GM19023 (cell line): ENCODE results near the gene GH2.

Experiments
- ATAC-seq: cut with Tn5 transposase; IDR thresholded peaks from one replicate; pipeline ENCODE4 v1.9.1; 2021; ENCODE audit warnings: mild to moderate bottlenecking, moderate library complexity; ENCODE audit not compliant: unreplicated experiment

Gene GH2

DNA sequence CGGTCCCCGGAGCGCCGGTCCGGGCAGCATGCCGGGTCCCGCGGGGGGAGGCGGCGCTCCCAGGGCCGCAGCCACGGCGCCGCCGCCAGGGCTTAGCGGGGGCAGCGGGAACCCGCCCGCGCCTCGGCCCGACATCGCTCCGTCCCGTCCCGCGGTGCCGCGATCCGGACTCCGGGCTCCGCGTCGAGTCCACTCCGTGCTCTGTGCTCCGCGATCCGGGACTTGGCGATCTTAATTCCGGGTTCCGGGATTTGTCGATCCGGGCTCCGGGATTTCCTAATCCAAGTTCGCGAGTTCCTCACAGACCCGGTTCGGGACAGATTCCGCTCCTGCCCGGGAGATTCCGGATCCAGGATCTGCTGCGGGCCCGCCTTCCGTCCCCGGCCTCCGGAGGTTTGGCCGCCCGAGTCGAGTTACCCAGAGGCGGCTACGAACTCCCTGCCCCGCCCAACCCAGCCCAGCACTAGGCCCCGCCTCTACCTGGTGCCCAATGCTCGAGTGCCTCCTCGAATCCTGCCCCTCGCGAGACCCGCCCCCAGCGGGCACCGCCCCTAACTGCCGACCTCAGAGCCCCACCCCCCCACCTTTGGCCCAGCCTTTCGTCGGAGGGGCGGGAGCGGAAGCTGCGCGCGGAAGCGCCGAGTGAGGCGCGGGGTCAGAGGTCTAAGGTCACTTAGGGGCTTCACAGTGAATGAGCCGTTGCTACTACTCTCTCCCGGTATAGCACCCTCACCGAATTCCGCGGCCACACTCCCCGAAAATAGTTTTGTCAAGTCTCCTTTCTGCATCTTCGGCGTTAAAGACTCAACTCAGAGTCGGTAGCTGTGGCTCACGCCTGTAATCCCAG lies 39.0 kb downstream of the GH2 start, which contains the start of gene SMARCD2:
Gene SMARCD2, minus strand, starts transcription at position 146 of the 847 bp plus-strand sequence. Its CDS starts 11 bp downstream, at position 135.
- ATAC-seq, result peak; percentile 87

- peak; percentile 34 for ATAC-seq
Measured at GRCh38 chr17:63842173-63842539, 39.6 kb downstream of the GH2 start.

DNA sequence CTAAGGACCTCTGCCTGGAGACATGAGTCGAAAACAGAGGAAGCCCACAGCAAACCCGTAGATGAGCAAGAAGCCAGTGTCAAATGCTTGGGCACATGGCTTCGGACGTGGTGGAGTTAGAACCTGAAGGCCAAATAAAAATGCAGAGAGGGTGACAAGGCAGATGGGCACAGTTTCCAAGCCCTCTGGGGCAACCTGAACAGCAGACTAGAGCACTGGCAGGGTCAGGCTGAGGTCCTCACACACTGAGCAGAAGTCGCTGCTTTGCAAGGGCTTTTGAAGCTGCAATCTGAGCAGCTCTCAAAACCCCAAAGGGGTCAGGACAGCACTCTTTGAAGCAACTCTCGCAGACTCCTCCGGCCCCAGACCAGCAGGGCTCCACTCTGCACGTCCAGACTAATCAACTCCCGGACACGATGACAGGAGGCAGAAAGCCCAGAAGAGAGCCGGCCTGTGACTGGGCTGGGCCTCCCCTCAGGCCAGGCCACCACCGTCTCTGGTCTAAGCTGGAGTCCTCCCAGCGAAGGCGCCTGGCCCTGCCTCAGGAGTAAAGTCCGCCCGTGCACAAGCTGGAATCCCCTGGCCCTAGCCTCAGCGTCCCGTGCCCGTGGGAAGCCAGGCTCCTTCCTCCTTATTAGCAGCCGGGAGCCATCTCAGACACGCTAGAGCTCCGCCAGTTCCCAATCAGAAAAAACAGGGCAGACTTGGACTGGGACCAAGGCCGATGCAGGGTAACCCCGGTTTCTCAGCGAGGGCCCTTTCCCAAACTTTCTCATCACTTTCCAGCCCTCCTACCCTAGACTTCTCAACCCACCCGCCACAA lies 40.2 kb downstream of the GH2 start:
- no peak for ATAC-seq

DNA sequence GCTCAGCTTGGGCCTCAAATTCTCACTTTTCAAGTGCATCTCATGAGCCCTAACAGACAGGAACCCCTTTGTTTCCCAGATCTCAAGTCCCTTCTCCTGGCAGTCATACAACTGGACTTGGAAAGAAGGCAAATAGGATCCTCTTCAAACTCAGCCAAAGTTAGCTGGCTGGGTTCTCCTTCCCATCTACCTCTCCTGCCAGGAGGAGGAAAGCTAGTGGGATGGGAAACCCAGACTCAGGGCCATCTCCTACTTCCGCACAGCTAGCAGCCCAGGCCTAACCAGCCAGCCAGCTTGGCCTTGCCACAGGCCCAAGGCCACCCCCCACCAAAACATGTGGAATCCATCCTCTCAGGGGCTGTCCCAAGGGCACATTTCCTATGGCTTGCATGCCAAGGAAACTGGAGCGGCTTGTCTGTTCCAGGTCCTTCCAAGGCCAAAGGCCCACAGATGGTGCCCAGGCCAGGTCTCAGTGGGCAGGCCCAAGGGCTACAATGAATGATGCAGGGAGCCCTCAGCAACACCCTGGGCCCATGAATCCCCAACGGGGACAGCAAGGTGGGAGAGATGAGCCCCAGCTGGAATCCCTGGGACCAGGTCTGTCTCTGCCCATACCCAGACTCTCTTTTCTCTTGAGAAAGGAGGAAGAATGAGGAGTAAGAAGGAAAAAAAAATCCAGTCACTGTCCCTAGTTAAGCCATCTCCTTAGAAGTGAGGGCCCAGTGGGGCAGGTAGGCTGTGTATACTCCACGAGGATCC lies 41.0 kb downstream of the GH2 start:
- ATAC-seq, result no peak

DNA sequence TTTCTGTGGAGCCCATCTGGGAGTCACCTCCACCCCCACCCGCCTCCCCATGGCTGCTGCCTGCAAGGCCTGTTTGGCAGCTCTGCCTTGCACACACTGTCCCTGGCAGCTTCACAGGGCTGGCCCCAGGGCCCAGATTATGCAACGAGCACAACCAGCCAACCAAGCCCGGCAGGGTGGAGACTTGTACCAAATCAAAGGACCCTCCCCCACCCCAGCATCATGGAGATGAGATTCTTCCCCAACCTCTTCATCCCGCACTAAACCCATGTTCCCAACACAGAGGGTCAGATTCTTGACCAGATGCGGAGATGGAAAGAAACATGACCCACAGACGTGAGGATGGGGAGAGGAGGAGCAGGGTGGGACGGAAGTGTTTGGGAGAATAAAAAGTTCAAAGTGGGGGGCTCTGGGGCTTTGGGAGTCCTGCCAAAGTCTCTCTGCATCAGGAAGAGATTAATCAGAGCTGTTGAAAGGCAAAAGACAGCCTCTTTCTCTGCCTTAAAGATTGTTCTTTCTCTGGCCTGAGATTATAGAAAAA lies 43.0 kb downstream of the GH2 start:
- no peak for ATAC-seq

GRCh38 chr17:63837962-63838600 lies 43.7 kb downstream of the GH2 start:
- ATAC-seq, result no peak

GRCh38 chr17:63837480-63837879 lies 44.3 kb downstream of the GH2 start:
- ATAC-seq, result no peak

- no peak for ATAC-seq
Measured at GRCh38 chr17:63836811-63837210, 44.9 kb downstream of the GH2 start.

GRCh38 chr17:63835167-63835720 lies 46.5 kb downstream of the GH2 start:
- ATAC-seq, result no peak

DNA sequence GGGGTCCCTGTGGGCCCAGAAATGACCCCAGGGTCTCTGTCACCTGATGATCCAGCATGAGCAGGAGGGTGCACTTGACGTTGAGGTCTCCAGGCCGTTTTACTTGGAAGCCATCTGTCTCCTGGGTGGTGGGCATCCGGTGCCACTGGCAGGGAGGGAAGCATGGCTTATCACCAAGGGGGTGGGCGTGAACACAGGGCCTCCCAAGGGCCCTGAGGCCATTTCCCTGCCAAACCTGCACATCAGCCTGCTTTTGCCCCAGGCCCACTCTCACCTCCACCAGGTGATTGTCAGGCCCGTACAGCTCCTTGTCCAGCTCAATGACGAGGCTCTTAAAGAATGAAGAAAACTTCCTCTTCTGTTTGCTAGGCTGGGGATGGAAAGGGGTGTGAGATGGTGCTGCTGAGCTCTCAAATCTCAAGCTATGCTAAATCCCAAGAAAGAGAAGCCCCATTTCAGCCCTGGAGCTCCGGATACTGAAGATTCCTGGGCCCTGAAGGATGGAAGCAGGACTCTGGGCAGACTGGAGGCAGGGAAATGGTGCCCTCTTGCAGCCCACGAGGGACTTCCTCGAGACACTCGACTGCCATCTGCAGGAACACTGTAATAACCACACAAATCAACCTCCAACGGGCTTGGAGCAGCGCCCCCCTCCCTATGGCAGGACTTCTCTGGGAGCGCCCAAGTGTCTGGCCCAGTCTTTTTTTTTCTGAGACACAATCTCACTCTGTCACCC lies 47.1 kb downstream of the GH2 start:
- ATAC-seq, result no peak

GRCh38 chr17:63833741-63834373 lies 47.9 kb downstream of the GH2 start:
- ATAC-seq, result no peak

DNA sequence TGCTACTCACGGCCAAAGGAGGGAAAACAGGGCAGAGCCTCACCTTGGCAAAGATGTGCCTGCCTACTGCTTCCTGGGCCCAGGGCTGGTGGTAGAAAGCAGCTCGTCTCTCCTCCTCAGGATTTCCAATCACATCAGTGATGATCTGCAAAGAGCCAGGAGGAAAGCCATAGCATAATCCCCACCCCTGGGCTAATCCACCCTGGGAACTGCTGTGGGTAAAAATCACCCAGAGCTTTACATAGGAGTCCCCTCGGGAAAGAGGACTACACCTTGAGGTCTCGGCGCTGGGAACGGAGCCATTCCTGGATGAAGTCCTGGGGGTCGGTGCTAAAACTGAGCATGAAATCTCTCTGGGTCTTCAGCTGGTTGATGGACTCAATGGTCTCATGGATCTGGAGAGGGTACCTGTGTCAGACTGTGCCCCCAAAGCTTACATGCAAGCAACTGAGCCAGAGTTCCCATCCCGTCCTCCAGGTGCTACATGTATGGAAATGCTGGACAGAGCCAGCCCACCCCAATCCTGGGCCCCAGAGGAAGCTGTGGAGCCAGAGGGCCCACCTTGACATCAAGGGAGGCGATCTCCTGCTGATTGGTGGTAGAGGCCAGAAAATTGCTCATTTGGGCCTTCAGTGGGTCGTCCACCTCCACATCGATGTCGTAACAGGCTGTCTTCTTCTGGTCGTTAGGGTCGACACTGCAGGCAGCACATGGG lies 48.6 kb downstream of the GH2 start:
- no peak for ATAC-seq

- ATAC-seq, result no peak
Measured at GRCh38 chr17:63832455-63832854, 49.3 kb downstream of the GH2 start.

- no peak for ATAC-seq
Measured at GRCh38 chr17:63832014-63832413, 49.7 kb downstream of the GH2 start.

DNA sequence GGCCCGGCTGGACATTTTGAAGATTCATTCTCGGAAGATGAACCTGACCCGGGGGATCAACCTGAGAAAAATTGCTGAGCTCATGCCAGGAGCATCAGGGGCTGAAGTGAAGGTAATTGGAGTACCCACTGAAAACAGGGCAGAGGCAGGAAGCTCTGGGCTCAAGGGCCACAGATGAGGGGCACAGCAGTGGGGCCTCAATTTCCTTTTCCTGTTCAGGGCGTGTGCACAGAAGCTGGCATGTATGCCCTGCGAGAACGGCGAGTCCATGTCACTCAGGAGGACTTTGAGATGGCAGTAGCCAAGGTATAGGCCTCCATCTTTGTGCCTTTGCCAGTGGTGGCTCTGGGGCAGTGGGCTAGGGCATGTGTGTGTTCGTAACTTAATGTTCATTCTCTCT lies 50.2 kb downstream of the GH2 start:
- ATAC-seq, result no peak

DNA sequence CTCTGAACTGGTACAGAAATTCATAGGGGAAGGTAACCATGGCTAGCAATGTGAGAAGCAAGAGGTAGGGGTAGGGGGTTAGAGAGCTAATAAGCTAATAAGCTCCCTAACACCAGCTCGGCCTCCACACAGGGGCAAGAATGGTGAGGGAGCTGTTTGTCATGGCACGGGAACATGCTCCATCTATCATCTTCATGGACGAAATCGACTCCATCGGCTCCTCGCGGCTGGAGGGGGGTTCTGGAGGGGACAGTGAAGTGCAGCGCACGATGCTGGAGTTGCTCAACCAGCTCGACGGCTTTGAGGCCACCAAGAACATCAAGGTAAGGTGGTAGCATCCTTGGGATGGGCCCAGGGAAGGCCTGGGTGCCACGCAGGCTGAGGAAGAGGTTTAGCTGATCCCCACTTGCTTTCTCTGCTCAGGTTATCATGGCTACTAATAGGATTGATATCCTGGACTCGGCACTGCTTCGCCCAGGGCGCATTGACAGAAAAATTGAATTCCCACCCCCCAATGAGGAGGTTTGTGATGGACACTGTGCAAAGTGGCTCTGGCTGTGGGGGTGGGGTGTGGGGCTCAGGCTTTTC lies 50.7 kb downstream of the GH2 start:
- ATAC-seq, result no peak

DNA sequence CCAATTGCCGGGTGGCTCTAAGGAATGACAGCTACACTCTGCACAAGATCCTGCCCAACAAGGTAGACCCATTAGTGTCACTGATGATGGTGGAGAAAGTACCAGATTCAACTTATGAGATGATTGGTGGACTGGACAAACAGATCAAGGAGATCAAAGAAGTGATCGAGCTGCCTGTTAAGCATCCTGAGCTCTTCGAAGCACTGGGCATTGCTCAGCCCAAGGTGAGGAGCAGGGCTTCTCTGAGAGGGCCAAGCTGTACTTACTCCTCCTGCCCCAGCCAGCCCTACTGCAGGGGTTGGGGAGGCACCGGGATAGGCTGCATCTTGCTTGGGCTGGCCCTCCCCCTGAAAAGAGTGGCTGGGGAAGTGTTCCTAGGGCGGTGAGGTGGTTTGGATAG lies 51.5 kb downstream of the GH2 start:
- no peak for ATAC-seq
